HepG2 (cell line): ENCODE data around the gene APC2. TPM values are rescaled to one million over a fixed set of nuclear protein-coding genes. Genes with fewer than 3 reads are reported as not detected.

ENCODE experiments used
- CC2D1A ChIP-seq: sonication (generic); formaldehyde crosslinking; IDR thresholded peaks from 2 replicates; pipeline ENCODE4 v1.8.1; 2023; ENCODE audit warnings: mild to moderate bottlenecking, missing genetic modification reagents
- ELF3 ChIP-seq: IDR thresholded peaks from 2 replicates; pipeline ENCODE4 v1.6.1; 2016; ENCODE audit warnings: missing genetic modification reagents, missing compliant biosample characterization
- HMGXB3 ChIP-seq: sonication (generic); formaldehyde crosslinking; IDR thresholded peaks from 2 replicates; pipeline ENCODE4 v1.4.0; 2020; ENCODE audit warnings: missing genetic modification reagents, borderline replicate concordance
- TFE3 ChIP-seq: IDR thresholded peaks from 2 replicates; pipeline ENCODE4 v1.6.1; 2016
- TP53 ChIP-seq: sonication (generic); formaldehyde crosslinking; conservative IDR thresholded peaks from 2 replicates; pipeline ENCODE4 v1.4.0; 2020; ENCODE audit warnings: missing genetic modification reagents
- ZBTB40 ChIP-seq, 2 experiments: fragments of 450-650 bp in 1 of 2; sonication (generic) in 1 of 2; formaldehyde crosslinking in 1 of 2; IDR thresholded peaks; 2 replicates each; pipeline versions ENCODE4 v1.6.1 to v1.8.0; 2016 to 2022; ENCODE audit warnings: antibody characterized with exemption in 1 of 2, mild to moderate bottlenecking in 1 of 2, missing genetic modification reagents in 1 of 2
- ZBTB49 ChIP-seq: sonication (generic); formaldehyde crosslinking; IDR thresholded peaks from 2 replicates; pipeline ENCODE4 v1.4.0; 2020; ENCODE audit warnings: missing genetic modification reagents, borderline replicate concordance
- ZMYM2 ChIP-seq: sonication (generic); formaldehyde crosslinking; IDR thresholded peaks from 2 replicates; pipeline ENCODE4 v1.8.0; 2022; ENCODE audit warnings: mild to moderate bottlenecking, missing genetic modification reagents
- ZNF468 ChIP-seq: sonication (generic); formaldehyde crosslinking; IDR thresholded peaks from 2 replicates; pipeline ENCODE4 v1.8.0; 2022; ENCODE audit warnings: mild to moderate bottlenecking, moderate library complexity, missing genetic modification reagents
- ZNF644 ChIP-seq: IDR thresholded peaks from 2 replicates; pipeline ENCODE4 v1.6.1; 2016; ENCODE audit warnings: low read depth
- polyA plus RNA-seq, 8 experiments: library from polyadenylated mRNA; depleted of rRNA in 3 of 8; stranded (reverse) in 7 of 8; unstranded in 1 of 8; fragments of >200 nt; fragmentation: Illumina TruSeq in 4 of 8; extraction: Trizol in 4 of 8; gene quantifications; 2 replicates each; pipeline versions ENCODE4 v1.2.1 to v1.2.3, GENCODE V29; 2011 to 2016; ENCODE audit warnings: low read depth in 4 of 8, missing spikeins in 1 of 8, mixed read lengths in 1 of 8; ENCODE audit not compliant: insufficient read depth in 1 of 8
- total RNA-seq, 5 experiments: library from RNA; depleted of rRNA; stranded (reverse); fragments of >200 nt; fragmentation: Illumina TruSeq; extraction: Trizol; gene quantifications; 2 replicates each; pipeline ENCODE4 v1.2.3, GENCODE V29; 2016; ENCODE audit warnings: low read depth in 1 of 5

The APC2 gene
- total and polyA plus RNA-seq, 2 of the 13 experiments (the other 11 are each of a cell fraction or from before 2014, with no cell fraction given): 0.08 to 0.22 TPM

GRCh38 chr19:1490311-1491113 is 40.6 kb downstream of the APC2 start, which contains the start of gene PCSK4 (continued):
- no peak for TF ChIP-seq ZNF644 (CRISPR knock-in tag)
- TF ChIP-seq ELF3 (CRISPR knock-in tag): no peak; the same call in 1 of the 2 replicates
- no peak for TF ChIP-seq HMGXB3 (CRISPR knock-in tag)
- TF ChIP-seq ZBTB49 (CRISPR knock-in tag): no peak
- TF ChIP-seq ZNF468: no peak
- 0 out of 2 replicates have a peak, but pooled peaks have one; percentile 31 for TF ChIP-seq TFE3 (CRISPR knock-in tag)
- 0 out of 2 replicates have a peak, but pooled peaks have one; percentile 76 for TF ChIP-seq CC2D1A (CRISPR knock-in tag)
- TF ChIP-seq ZMYM2 (CRISPR knock-in tag): no peak
- no peak for TF ChIP-seq TP53 (CRISPR knock-in tag)
- TF ChIP-seq ZBTB40 (IDR thresholded peaks at IDR 0.05): no peak
- no peak for TF ChIP-seq ZBTB40 (CRISPR knock-in tag; IDR thresholded peaks at IDR 0.05)
